RWPE2 (cell line): ENCODE data around the gene SLC4A5.

Experiments used
- ATAC-seq: fragments of 200-7000 bp; cut with Tn5 transposase; 3 replicates; pipeline ENCODE4 v1.9.1; 2021; ENCODE audit warnings: low read depth
- DNase-seq: peaks from one replicate; pipeline ENCODE4 v3.0.0-alpha.2; 2020; ENCODE audit warnings: low spot score
- H3K27ac ChIP-seq: fragments of 450-650 bp; 2 replicates; pipeline ENCODE4 v1.5.1; 2017; ENCODE audit warnings: mild to moderate bottlenecking; ENCODE audit not compliant: poor library complexity, severe bottlenecking
- H3K27me3 ChIP-seq: fragments of 250-450 bp; sonication (Bioruptor Pico); 2 replicates; pipeline ENCODE4 v1.5.1; 2021; ENCODE audit warnings: mild to moderate bottlenecking, moderate library complexity; ENCODE audit not compliant: insufficient read depth, poor library complexity, severe bottlenecking
- H3K36me3 ChIP-seq: fragments of 250-450 bp; sonication (Bioruptor Pico); 2 replicates; pipeline ENCODE4 v1.5.1; 2020; ENCODE audit warnings: low read depth, mild to moderate bottlenecking, moderate library complexity
- H3K4me1 ChIP-seq: fragments of 250-450 bp; sonication (Bioruptor Pico); 2 replicates; pipeline ENCODE4 v1.5.1; 2021; ENCODE audit warnings: mild to moderate bottlenecking, moderate library complexity; ENCODE audit not compliant: insufficient read depth, poor library complexity, severe bottlenecking
- H3K4me3 ChIP-seq: fragments of 250-450 bp; sonication (Bioruptor Pico); 2 replicates; pipeline ENCODE4 v1.5.1; 2021; ENCODE audit warnings: mild to moderate bottlenecking, moderate library complexity; ENCODE audit not compliant: severe bottlenecking
- H3K9me3 ChIP-seq: fragments of 250-450 bp; sonication (Bioruptor Pico); 2 replicates; pipeline ENCODE4 v1.5.1; 2021; ENCODE audit warnings: mild to moderate bottlenecking, moderate library complexity; ENCODE audit not compliant: severe bottlenecking
- CTCF ChIP-seq: fragments of 450-650 bp; IDR thresholded peaks from one replicate; pipeline ENCODE4 v1.5.1; 2017; ENCODE audit warnings: mild to moderate bottlenecking, moderate library complexity; ENCODE audit not compliant: poor library complexity, severe bottlenecking

SLC4A5 gene

GRCh38 chr2:74332550-74333174, 10.6 kb downstream of the SLC4A5 start:
- no peak for ATAC-seq
- TF ChIP-seq CTCF, result no peak
- no peaks in the 10 kb centered on the region for H3K36me3 ChIP-seq
- no peaks in the 10 kb centered on the region for H3K27me3 ChIP-seq
- H3K27ac ChIP-seq, result no peak overlapping the region
- DNase-seq, result no peak
- no peak overlapping the region for H3K4me3 ChIP-seq
- no peaks in the 10 kb centered on the region for H3K4me1 ChIP-seq
- no peaks in the 10 kb centered on the region for H3K9me3 ChIP-seq

GRCh38 chr2:74328573-74328972, 14.6 kb downstream of the SLC4A5 start:
- Histone ChIP-seq H3K4me1 (no peaks in the 10 kb centered on the region), H3K27me3 (no peaks in the 10 kb centered on the region), H3K4me3 (no peak overlapping the region), H3K27ac (no peak overlapping the region), H3K36me3 (no peaks in the 10 kb centered on the region), H3K9me3 (no peaks in the 10 kb centered on the region)
- no peak for TF ChIP-seq CTCF
- ATAC-seq (no peak), DNase-seq (no peak)

GRCh38 chr2:74328074-74328473, 15.1 kb downstream of the SLC4A5 start:
- ATAC-seq, result no peak

GRCh38 chr2:74327627-74328026, 15.6 kb downstream of the SLC4A5 start:
- no peaks in the 10 kb centered on the region for H3K36me3 ChIP-seq
- DNase-seq (no peak), ATAC-seq (no peak)
- H3K27ac ChIP-seq, result no peak overlapping the region
- H3K4me3 ChIP-seq, result no peak overlapping the region
- H3K27me3 ChIP-seq, result no peaks in the 10 kb centered on the region
- H3K9me3 ChIP-seq, result no peaks in the 10 kb centered on the region
- no peak for TF ChIP-seq CTCF
- no peaks in the 10 kb centered on the region for H3K4me1 ChIP-seq

More at GRCh38 chr2:74328074-74328473, 15.1 kb downstream of the SLC4A5 start:
- no peaks in the 10 kb centered on the region for H3K9me3 ChIP-seq
- H3K4me3 ChIP-seq, result no peak overlapping the region
- no peak overlapping the region for H3K27ac ChIP-seq
- no peak for DNase-seq
- TF ChIP-seq CTCF, result no peak
- no peaks in the 10 kb centered on the region for H3K36me3 ChIP-seq
- H3K4me1 ChIP-seq, result no peaks in the 10 kb centered on the region
- no peaks in the 10 kb centered on the region for H3K27me3 ChIP-seq

- no peaks in the 10 kb centered on the region for H3K9me3 ChIP-seq
- no peak for TF ChIP-seq CTCF
- no peaks in the 10 kb centered on the region for H3K4me1 ChIP-seq
- no peak overlapping the region for H3K4me3 ChIP-seq
- no peak overlapping the region for H3K27ac ChIP-seq
- ATAC-seq (no peak), DNase-seq (no peak)
- no peaks in the 10 kb centered on the region for H3K36me3 ChIP-seq
- H3K27me3 ChIP-seq, result no peaks in the 10 kb centered on the region
These were observed 16.0 kb downstream of the SLC4A5 start for GRCh38 chr2:74327199-74327598.
